Neural progenitor cell (in vitro differentiated cells): ENCODE data around the gene FHAD1. TPM values are rescaled to one million over a fixed set of nuclear protein-coding genes. Genes with fewer than 3 reads are reported as not detected.

Experiments used
- DNase-seq: peaks from one replicate; pipeline ENCODE4 v3.0.0-alpha.2; 2016; ENCODE audit warnings: low spot score
- H2AFZ ChIP-seq: fragments of 200-600 bp; sonication (generic); replicated peaks from 2 replicates; pipeline ENCODE4 v1.6.1; 2016; ENCODE audit warnings: antibody characterized with exemption
- H3F3A ChIP-seq: fragments of 200-600 bp; sonication (generic); 2 replicates; pipeline ENCODE4 v1.6.1; 2016; ENCODE audit warnings: antibody characterized with exemption, low read depth
- H3K27ac ChIP-seq: fragments of 200-600 bp; sonication (generic); 2 replicates; pipeline ENCODE4 v1.5.1; 2016; ENCODE audit warnings: mild to moderate bottlenecking
- H3K27me3 ChIP-seq: fragments of 200-600 bp; sonication (generic); 2 replicates; pipeline ENCODE4 v1.6.1; 2016; ENCODE audit warnings: mild to moderate bottlenecking, moderate library complexity
- H3K36me3 ChIP-seq: fragments of 200-600 bp; sonication (generic); 2 replicates; pipeline ENCODE4 v1.5.1; 2016
- H3K4me1 ChIP-seq: fragments of 200-600 bp; sonication (generic); 2 replicates; pipeline ENCODE4 v1.6.1; 2016; ENCODE audit warnings: mixed run types
- H3K4me2 ChIP-seq: fragments of 200-600 bp; sonication (generic); 2 replicates; pipeline ENCODE4 v1.6.1; 2016
- H3K4me3 ChIP-seq: fragments of 200-600 bp; sonication (generic); 2 replicates; pipeline ENCODE4 v1.5.1; 2016
- H3K79me2 ChIP-seq: fragments of 200-600 bp; sonication (generic); 2 replicates; pipeline ENCODE4 v1.6.1; 2016; ENCODE audit warnings: low read depth
- H3K9ac ChIP-seq: fragments of 200-600 bp; sonication (generic); 2 replicates; pipeline ENCODE4 v1.6.1; 2016
- H3K9me3 ChIP-seq: fragments of 200-600 bp; sonication (generic); 2 replicates; pipeline ENCODE4 v1.5.1; 2016; ENCODE audit warnings: low read depth
- H4K20me1 ChIP-seq: fragments of 200-600 bp; sonication (generic); 2 replicates; pipeline ENCODE4 v1.6.1; 2016; ENCODE audit warnings: low read depth
- H3K27ac Mint-ChIP-seq: 3 replicates; pipeline ENCODE4 v1.8.0; 2021; ENCODE audit warnings: mixed read lengths
- H3K27me3 Mint-ChIP-seq: 2 replicates; pipeline ENCODE4 v1.8.0; 2022; ENCODE audit warnings: low read depth, mild to moderate bottlenecking, inconsistent platforms, moderate library complexity, mixed read lengths; ENCODE audit not compliant: insufficient read depth
- H3K36me3 Mint-ChIP-seq: 3 replicates; pipeline ENCODE4 v1.8.0; 2021; ENCODE audit warnings: mixed read lengths
- H3K4me1 Mint-ChIP-seq: 3 replicates; pipeline ENCODE4 v1.8.0; 2021; ENCODE audit warnings: mixed read lengths
- H3K4me3 Mint-ChIP-seq: 3 replicates; pipeline ENCODE4 v1.8.0; 2021; ENCODE audit warnings: mild to moderate bottlenecking, moderate library complexity, mixed read lengths
- H3K9me3 Mint-ChIP-seq: 3 replicates; pipeline ENCODE4 v1.8.0; 2020; ENCODE audit warnings: mixed read lengths
- EZH2 ChIP-seq: fragments of 200-600 bp; sonication (generic); IDR thresholded peaks from 2 replicates; pipeline ENCODE4 v1.6.1; 2017; ENCODE audit warnings: antibody characterized with exemption, mild to moderate bottlenecking, moderate library complexity
- EZH2phosphoT487 ChIP-seq: fragments of 200-600 bp; sonication (generic); IDR thresholded peaks from 2 replicates; pipeline ENCODE4 v1.6.1; 2017; ENCODE audit warnings: antibody characterized with exemption
- total RNA-seq: library from RNA; depleted of rRNA; stranded (reverse); fragments of >200 nt; gene quantifications from 2 replicates; pipeline ENCODE4 v1.2.3, GENCODE V29; 2015; ENCODE audit warnings: low replicate concordance
- TF ChIP-seq, protein P1 (sequence below): fragments of 200-600 bp; sonication (generic); IDR thresholded peaks from 2 replicates; pipeline ENCODE4 v1.5.1; 2017; ENCODE audit warnings: antibody characterized with exemption, mild to moderate bottlenecking

FHAD1 gene
- total RNA-seq, 1 donor from 2014 or later: 9.1 TPM

GRCh38 chr1:15201221-15201620 is 45.8 kb upstream of the FHAD1 start:
- H3K4me2 ChIP-seq: no peak overlapping the region

DNA sequence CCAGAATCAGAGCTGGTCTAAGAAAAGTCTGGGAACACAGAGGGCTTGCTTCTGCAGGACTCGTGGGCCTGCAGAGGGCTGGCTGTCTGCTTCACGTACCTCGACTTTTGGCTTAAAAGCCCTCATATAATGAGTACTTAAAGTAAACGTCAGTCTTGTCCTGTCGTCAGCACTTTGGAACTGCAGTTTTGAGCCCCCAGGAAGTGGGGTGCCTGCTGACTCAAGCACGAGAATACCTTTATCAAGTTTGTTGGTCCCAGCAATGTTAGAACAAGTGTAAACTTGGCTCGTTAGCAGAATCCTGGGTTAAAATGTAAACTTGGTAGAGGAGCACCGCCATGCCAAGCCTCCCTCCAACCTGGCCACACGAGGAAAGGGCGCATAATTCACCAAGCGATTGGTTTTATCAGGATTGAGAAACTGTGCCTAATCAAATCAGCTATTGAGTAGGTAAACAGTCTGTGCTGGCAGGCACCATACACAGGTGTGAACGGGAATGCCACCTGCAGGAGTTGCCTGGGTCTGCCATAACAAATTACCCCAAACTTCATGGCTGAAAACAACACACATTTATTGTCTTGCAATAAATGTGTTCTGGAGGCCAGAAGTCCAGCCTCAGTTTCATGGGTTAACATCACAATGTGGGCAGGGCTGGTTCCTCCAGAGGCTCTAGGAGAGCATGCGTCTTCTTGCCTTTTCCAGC is 45.0 kb upstream of the FHAD1 start:
- no peak for DNase-seq
- H3F3A ChIP-seq: peaks cover 25% of the 10 kb centered on the region
- H3K79me2 ChIP-seq: no peaks in the 10 kb centered on the region
- H4K20me1 ChIP-seq: no peaks in the 10 kb centered on the region
- no peak overlapping the region for H3K4me2 ChIP-seq
- peaks cover 14% of the 10 kb centered on the region for H3K4me1 ChIP-seq
- no peaks in the 10 kb centered on the region for H3K36me3 ChIP-seq
- H2AFZ ChIP-seq: no peak overlapping the region
- peaks cover 63% of the 10 kb centered on the region for H3K4me1 Mint-ChIP-seq
- H3K4me3 Mint-ChIP-seq: no peak overlapping the region
- H3K27ac Mint-ChIP-seq: no peak overlapping the region
- H3K9ac ChIP-seq: no peak overlapping the region
- no peak overlapping the region for H3K27ac ChIP-seq
- TF ChIP-seq EZH2 (no peak), EZH2phosphoT487 (no peak)
- no peaks in the 10 kb centered on the region for H3K36me3 Mint-ChIP-seq
- H3K27me3 Mint-ChIP-seq: peaks cover 9% of the 10 kb centered on the region
- no peaks in the 10 kb centered on the region for H3K27me3 ChIP-seq
- no peaks in the 10 kb centered on the region for H3K9me3 ChIP-seq
- H3K4me3 ChIP-seq: no peak overlapping the region
- no peaks in the 10 kb centered on the region for H3K9me3 Mint-ChIP-seq

More at GRCh38 chr1:15201221-15201620, 45.8 kb upstream of the FHAD1 start:
- H3K4me3 ChIP-seq: no peak overlapping the region
- no peak for DNase-seq
- peaks cover 9% of the 10 kb centered on the region for H3K27me3 Mint-ChIP-seq
- H3K79me2 ChIP-seq: no peaks in the 10 kb centered on the region
- H3K27ac ChIP-seq: no peak overlapping the region
- TF ChIP-seq, protein P1, sequence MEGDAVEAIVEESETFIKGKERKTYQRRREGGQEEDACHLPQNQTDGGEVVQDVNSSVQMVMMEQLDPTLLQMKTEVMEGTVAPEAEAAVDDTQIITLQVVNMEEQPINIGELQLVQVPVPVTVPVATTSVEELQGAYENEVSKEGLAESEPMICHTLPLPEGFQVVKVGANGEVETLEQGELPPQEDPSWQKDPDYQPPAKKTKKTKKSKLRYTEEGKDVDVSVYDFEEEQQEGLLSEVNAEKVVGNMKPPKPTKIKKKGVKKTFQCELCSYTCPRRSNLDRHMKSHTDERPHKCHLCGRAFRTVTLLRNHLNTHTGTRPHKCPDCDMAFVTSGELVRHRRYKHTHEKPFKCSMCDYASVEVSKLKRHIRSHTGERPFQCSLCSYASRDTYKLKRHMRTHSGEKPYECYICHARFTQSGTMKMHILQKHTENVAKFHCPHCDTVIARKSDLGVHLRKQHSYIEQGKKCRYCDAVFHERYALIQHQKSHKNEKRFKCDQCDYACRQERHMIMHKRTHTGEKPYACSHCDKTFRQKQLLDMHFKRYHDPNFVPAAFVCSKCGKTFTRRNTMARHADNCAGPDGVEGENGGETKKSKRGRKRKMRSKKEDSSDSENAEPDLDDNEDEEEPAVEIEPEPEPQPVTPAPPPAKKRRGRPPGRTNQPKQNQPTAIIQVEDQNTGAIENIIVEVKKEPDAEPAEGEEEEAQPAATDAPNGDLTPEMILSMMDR: no peak
- no peak for TF ChIP-seq EZH2phosphoT487
- no peak for TF ChIP-seq EZH2
- no peaks in the 10 kb centered on the region for H3K9me3 ChIP-seq
- H3K9me3 Mint-ChIP-seq: no peaks in the 10 kb centered on the region
- H3K36me3 ChIP-seq: no peaks in the 10 kb centered on the region
- peaks cover 14% of the 10 kb centered on the region for H3K4me1 ChIP-seq
- no peak overlapping the region for H3K9ac ChIP-seq
- H3K27me3 ChIP-seq: no peaks in the 10 kb centered on the region
- peaks cover 63% of the 10 kb centered on the region for H3K4me1 Mint-ChIP-seq
- no peaks in the 10 kb centered on the region for H4K20me1 ChIP-seq
- H3K4me3 Mint-ChIP-seq: no peak overlapping the region
- peaks cover 25% of the 10 kb centered on the region for H3F3A ChIP-seq
- H3K27ac Mint-ChIP-seq: peak overlapping the region; percentile 46
- no peaks in the 10 kb centered on the region for H3K36me3 Mint-ChIP-seq
- no peak overlapping the region for H2AFZ ChIP-seq

GRCh38 chr1:15204931-15205330 is 42.1 kb upstream of the FHAD1 start:
- Histone ChIP-seq H3K79me2 (no peaks in the 10 kb centered on the region), H3K9ac (no peak overlapping the region), H3K36me3 (no peaks in the 10 kb centered on the region), H3K27me3 (no peaks in the 10 kb centered on the region), H2AFZ (no peak overlapping the region), H3K27ac (no peak overlapping the region), H3K9me3 (no peaks in the 10 kb centered on the region), H3K4me3 (no peak overlapping the region), H3F3A (peaks cover 26% of the 10 kb centered on the region), H3K4me2 (no peak overlapping the region), H3K4me1 (peaks cover 21% of the 10 kb centered on the region), H4K20me1 (no peaks in the 10 kb centered on the region)
- H3K4me1 Mint-ChIP-seq: peaks cover 59% of the 10 kb centered on the region
- H3K27me3 Mint-ChIP-seq: peaks cover 7% of the 10 kb centered on the region
- no peak for DNase-seq
- no peaks in the 10 kb centered on the region for H3K36me3 Mint-ChIP-seq
- H3K27ac Mint-ChIP-seq: peak overlapping the region; percentile 55
- no peaks in the 10 kb centered on the region for H3K9me3 Mint-ChIP-seq
- no peak overlapping the region for H3K4me3 Mint-ChIP-seq
- TF ChIP-seq EZH2phosphoT487 (no peak), EZH2 (no peak)
- TF ChIP-seq, protein P1: no peak
